HG03571 (cell line): ENCODE data around the gene PRSS33.

Experiments
- ATAC-seq: cut with Tn5 transposase; IDR thresholded peaks from one replicate; pipeline ENCODE4 v1.9.1; 2021; ENCODE audit not compliant: unreplicated experiment

PRSS33 gene

DNA sequence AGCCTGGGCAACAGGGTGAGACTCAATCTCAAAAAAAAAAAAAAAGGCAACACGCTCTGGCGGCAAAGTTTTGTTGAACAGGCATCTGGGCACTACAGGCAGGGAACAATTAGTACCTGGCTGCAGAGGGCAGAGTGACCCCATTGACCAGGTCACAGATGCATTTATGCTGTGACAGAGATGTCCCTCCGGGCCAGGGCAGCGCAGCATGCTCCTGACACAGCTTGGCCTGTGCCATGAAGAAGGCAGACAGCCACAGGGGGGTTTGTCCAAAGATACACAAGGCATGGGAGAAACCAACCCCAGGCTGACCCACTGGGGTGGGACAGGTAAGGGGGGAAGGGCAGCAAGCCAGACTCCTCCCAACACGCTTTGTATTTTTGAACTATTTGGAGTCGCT, 42.6 kb downstream of the PRSS33 start:
- no peak for ATAC-seq

- ATAC-seq: no peak
Observed at GRCh38 chr16:2743007-2743810, 44.2 kb downstream of the PRSS33 start.

DNA sequence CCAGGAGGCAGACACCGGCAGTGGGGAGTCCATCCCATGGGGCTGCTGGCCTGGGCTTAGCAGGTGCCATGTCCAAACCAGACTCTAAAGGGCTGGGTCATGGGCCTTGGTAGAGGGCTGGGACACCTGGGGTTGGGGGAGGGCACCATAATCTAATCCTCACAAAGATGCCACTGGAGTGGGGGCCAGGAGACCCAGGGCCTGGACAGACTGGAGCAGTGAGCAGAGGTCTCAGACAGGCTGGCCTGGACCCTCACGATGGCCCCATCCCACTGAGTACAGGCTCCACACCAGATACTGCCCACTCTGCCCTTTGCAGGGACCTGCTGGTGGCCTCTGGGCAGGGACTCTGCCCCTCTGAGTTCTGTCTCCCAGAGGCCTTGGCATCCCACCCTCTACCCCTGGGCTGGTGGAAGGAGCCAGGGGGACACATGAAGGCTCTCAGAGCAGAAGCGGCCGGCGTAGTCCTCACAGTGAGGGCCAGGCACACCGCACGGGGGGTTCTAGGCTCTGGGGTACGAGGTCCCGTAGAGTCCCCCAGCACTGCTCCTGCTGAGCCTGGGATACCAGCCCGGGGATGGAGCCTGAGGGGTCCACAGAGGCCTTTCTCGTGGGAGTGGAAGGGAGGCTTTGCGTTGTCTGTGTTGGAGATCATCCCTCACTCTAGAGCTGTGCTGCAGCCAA, 44.9 kb downstream of the PRSS33 start:
- no peak for ATAC-seq

DNA sequence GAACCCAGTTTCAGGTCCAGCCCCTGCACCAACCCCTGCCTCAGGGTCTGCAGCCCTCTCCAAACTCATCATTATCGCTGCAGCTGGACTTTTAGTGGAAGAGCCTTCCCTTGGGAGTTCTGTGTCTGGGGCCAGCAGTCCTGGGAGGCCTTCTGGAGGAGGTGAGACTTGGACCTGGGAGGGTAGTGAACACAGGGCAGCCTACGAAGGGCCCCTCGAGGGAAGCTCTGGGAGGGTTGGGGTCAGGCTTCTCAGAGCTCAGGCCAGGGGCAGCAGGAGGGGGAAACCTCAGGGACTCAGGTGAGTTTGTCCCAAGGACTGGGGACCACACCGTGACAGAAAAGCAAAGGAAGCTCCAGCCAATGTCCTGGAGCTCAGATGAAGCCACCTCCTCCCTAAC, 46.2 kb downstream of the PRSS33 start:
- no peak for ATAC-seq

DNA sequence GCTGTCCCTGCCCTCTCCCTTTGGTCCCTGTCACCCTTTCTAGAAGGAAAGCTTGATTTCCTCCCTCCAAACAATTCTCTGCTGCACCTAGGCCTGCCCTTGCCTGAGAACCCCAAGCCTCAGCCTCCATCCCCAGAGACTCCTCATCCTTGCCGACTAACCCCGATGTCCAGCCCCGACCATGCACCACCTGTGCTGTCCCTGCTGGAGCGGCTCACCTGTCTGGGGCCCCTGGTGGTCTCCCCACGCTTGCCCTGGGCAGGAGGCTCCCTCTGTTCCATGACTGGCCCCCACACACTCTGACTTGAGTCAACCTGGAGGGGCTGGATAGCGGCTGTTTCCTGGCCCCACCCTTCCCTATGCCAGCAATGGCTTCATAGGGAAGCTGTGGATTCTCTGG, 46.9 kb downstream of the PRSS33 start:
- ATAC-seq: no peak

- no peak for ATAC-seq
Observed at GRCh38 chr16:2739625-2740430, 47.5 kb downstream of the PRSS33 start.

- ATAC-seq: no peak
Observed at GRCh38 chr16:2738615-2739014, 48.7 kb downstream of the PRSS33 start.

DNA sequence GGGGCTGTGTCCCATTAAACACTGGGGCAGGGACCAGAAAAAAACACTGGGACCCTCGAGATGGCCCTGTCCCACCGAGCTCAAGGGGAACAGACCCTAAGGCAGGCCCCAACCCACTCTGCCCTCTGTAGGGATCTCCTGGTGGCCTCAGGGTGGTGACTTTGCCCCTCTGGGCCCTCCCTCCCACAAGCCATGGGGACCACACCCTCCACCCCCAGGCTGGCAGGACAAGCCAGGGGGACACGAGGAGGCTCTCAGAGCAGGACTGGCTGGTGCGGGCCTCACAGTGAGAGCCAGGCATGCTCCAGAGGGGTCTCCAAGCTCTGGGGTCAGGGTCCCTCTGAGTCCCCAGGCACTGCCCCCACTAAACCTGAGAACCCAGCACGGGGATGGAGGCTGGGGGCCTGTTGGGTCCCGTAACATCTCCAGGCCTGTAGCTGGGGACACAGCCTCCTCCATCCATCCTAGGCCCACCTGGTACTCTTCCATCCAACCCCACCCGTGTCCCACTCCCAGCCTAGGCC, 49.4 kb downstream of the PRSS33 start:
- no peak for ATAC-seq

- no peak for ATAC-seq
Observed at GRCh38 chr16:2737238-2737605, 50.1 kb downstream of the PRSS33 start.

- ATAC-seq: no peak
Observed at GRCh38 chr16:2736476-2737237, 50.7 kb downstream of the PRSS33 start.

- no peak for ATAC-seq
Observed at GRCh38 chr16:2734844-2735515, 52.4 kb downstream of the PRSS33 start.
